ENCODE measurements around the gene SH2D3C. TPM values are rescaled to one million over a fixed set of nuclear protein-coding genes. Genes with fewer than 3 reads are reported as not detected.

Gene SH2D3C
- total and polyA plus RNA-seq, 2 of the 4 experiments (the other 2 are of a cell fraction): under 0.01 to 0.24 TPM

GRCh38 chr9:127770583-127770904, 7.9 kb downstream of the SH2D3C start:
- no peak overlapping the region for H3K14ac ChIP-seq (replicated peaks; ENCODE audit: low read depth, low read length)
- intact Hi-C loops (cut with micrococcal nuclease): no loop called here
- peak overlapping the region; percentile 94 for H2AFZ ChIP-seq (replicated peaks; ENCODE audit: low read length, poor library complexity)
- no peaks in the 10 kb centered on the region; the same call in 1 of the 2 replicates for H3K9me1 ChIP-seq (ENCODE audit: insufficient read depth, low read length)
- H2AK5ac ChIP-seq (ENCODE audit: low read depth, low read length): no peak overlapping the region; the same call in 1 of the 2 replicates
- H2BK20ac ChIP-seq (ENCODE audit: low read depth, low read length): no peak overlapping the region
- H3K27ac ChIP-seq (ENCODE audit: insufficient read depth, low read length): no peak overlapping the region
- peak overlapping the region; percentile 71; the same call in 1 of the 2 replicates for H3K4me2 ChIP-seq (ENCODE audit: low read depth, low read length)
- no peak overlapping the region for H3K9ac ChIP-seq (ENCODE audit: low read depth, low read length)
- no peaks in the 10 kb centered on the region for H3K36me3 ChIP-seq (ENCODE audit: control insufficient read depth, insufficient read depth, low read length)
- peak overlapping the region; percentile 9 for H2AK9ac ChIP-seq (replicated peaks; ENCODE audit: low read depth, low read length, poor library complexity)
- H3K23ac ChIP-seq (ENCODE audit: low read depth, low read length): no peak overlapping the region
- 71% methylated on average over 1 of the region's 3 CpGs; no CpG with 5 or more reads in 1 of the 2 experiments for WGBS, 2 experiments (ENCODE audit: extremely low coverage in 2 of 2, insufficient read length in 1 of 2)
- no peaks in the 10 kb centered on the region for H3K79me1 ChIP-seq (ENCODE audit: low read depth in 1 of 2, low read length in 2 of 2)
- H3K4ac ChIP-seq (ENCODE audit: low read depth, low read length): no peak overlapping the region
- peaks cover 3% of the 10 kb centered on the region for H3K27me3 ChIP-seq (ENCODE audit: control insufficient read depth, insufficient read depth, low read length)
- BruUV-seq (replicated peaks): no TSS peak
- no peak overlapping the region for H3K56ac ChIP-seq (ENCODE audit: extremely low read depth, insufficient read depth, low read length)
- in situ Hi-C loops (cut with MboI; ENCODE audit: low sequenced_read_pairs): no loop called here
- H2BK120ac ChIP-seq (ENCODE audit: low read depth, low read length): no peak overlapping the region
- no peak for DNase-seq
- no peak for TF ChIP-seq USF2 (IDR thresholded peaks at IDR 0.05; ENCODE audit: low read depth, low read length)
- TF ChIP-seq FOS (IDR thresholded peaks at IDR 0.05; ENCODE audit: low read depth, low read length): no peak
- TF ChIP-seq MAFK (IDR thresholded peaks at IDR 0.05; ENCODE audit: low read depth, low read length): no peak
- TF ChIP-seq RCOR1 (IDR thresholded peaks at IDR 0.05; ENCODE audit: insufficient replicate concordance, low read length): no peak
- TF ChIP-seq SMC3 (IDR thresholded peaks at IDR 0.05; ENCODE audit: low read depth, low read length): no peak
- TF ChIP-seq MXI1 (IDR thresholded peaks at IDR 0.05; ENCODE audit: borderline replicate concordance, low read depth, low read length): no peak
- TF ChIP-seq RFX5 (IDR thresholded peaks at IDR 0.05; ENCODE audit: low read depth, low read length): no peak
- TF ChIP-seq RAD21 (IDR thresholded peaks at IDR 0.05; ENCODE audit: low read length): no peak
- no peak for TF ChIP-seq NFE2L2 (IDR thresholded peaks at IDR 0.05; ENCODE audit: low read depth, low read length)
- TF ChIP-seq POLR2A (IDR thresholded peaks at IDR 0.05; ENCODE audit: low read depth, low read length): no peak
- no peak for TF ChIP-seq BHLHE40 (IDR thresholded peaks at IDR 0.05; ENCODE audit: low read depth, low read length)
- no peak for TF ChIP-seq ELK1 (IDR thresholded peaks at IDR 0.05; ENCODE audit: borderline replicate concordance, low read depth, low read length)
- TF ChIP-seq CHD1 (IDR thresholded peaks at IDR 0.05; ENCODE audit: low read depth, low read length): no peak
- no peak for TF ChIP-seq CEBPB (IDR thresholded peaks at IDR 0.05; ENCODE audit: low read depth, low read length)
- no peak for TF ChIP-seq MAZ (IDR thresholded peaks at IDR 0.05; ENCODE audit: borderline replicate concordance, low read depth, low read length)
- H2BK15ac ChIP-seq (ENCODE audit: low read depth, low read length): no peak overlapping the region
- POLR2A ChIA-PET (ENCODE audit: unreplicated experiment): interaction anchor here (0.8 kb wide), 1 partner anchor 22 kb away, joined by 3 read pairs; no protein-coding TSS in a partner anchor
- no peaks in the 10 kb centered on the region for H4K20me1 ChIP-seq (ENCODE audit: insufficient read depth, low read length)
- CTCF ChIA-PET: no interaction called here
- H2BK5ac ChIP-seq (ENCODE audit: low read depth, low read length, poor library complexity, severe bottlenecking): no peak overlapping the region
- H3K4me3 ChIP-seq (ENCODE audit: insufficient read depth, low read depth, low read length): no peak overlapping the region
- no peak overlapping the region for H3K18ac ChIP-seq (ENCODE audit: low read depth, low read length)
- no peaks in the 10 kb centered on the region for H3K9me3 ChIP-seq (ENCODE audit: control insufficient read depth, insufficient read depth, low read length)
- no peak overlapping the region for H4K91ac ChIP-seq (ENCODE audit: insufficient read depth, low read depth, low read length)
- H4K5ac ChIP-seq (ENCODE audit: low read depth, low read length): no peak overlapping the region
- H4K8ac ChIP-seq (ENCODE audit: low read depth in 2 of 2, low read length in 2 of 2): no peak overlapping the region
- H3K4me1 ChIP-seq (ENCODE audit: control insufficient read depth, insufficient read depth, low read length): peaks cover 2% of the 10 kb centered on the region; the same call in 1 of the 2 replicates
- dilution Hi-C loops (cut with HindIII; ENCODE audit: low sequenced_read_pairs, unreplicated experiment): no loop called here
- ATAC-seq (ENCODE audit: low read depth): no peak

All from IMR-90 (cell line).